HG03066 (cell line): ENCODE results near the gene RPS19.
"Not testable (repeated sequence)": the region's sequence is repeated elsewhere in the genome, so short reads cannot be mapped to it uniquely, and the experiment has no call there.

ENCODE experiments used
- ATAC-seq: cut with Tn5 transposase; IDR thresholded peaks from one replicate; pipeline ENCODE4 v1.9.1; 2021; ENCODE audit warnings: low read depth; ENCODE audit not compliant: unreplicated experiment

The RPS19 gene

DNA sequence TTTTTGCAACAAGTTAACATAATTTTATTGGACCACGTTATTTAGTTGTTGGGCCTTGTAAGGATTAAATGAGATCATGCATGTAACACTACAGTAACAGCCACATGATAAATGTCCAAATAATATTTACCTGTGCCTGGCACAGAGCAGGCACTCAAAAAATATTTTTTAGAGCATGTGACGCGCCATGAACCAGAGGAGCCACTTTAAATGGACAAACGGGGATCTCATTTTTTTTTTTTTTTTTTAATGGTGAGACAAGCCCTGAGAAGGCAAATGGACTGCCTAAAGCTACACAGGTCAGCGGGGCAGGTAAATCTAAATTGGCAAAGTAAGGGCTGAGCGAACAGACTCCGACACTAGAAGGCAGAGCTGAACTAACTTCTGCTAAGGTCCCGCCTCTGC, 840 bp upstream of the RPS19 start:
- no peak for ATAC-seq

DNA sequence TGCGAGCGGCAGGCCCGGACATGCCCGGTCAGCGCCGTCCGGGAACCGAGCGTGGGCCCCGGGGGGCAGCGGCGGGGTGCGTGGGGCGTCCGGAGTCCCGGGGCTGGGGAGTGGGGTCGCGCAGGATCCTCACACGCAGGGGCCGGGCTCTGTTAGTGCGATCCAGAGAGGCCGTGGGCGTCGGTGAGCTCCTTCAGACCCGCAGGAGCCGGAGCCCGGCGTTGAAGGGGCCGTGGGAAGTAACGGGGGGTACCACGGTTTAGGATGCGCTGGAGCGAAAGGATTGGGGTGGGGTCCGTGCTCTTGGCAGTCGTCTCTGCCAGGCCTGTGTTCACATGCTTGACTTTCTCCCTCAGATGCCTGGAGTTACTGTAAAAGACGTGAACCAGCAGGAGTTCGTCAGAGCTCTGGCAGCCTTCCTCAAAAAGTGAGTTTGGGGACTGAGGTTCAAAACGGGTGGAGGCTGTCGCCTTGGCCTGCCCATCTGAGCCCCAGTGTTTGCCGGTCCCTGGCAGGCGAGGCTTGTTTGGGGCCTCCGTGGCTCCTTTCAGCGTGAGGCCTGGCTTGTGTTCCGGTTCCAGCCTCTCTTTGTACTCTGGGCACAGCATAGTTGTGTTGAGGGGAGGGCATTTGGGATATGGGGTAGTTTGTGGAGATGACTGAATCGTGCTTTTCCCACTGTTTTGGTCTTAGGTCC, 512 bp downstream of the RPS19 start:
- no peak for ATAC-seq

DNA sequence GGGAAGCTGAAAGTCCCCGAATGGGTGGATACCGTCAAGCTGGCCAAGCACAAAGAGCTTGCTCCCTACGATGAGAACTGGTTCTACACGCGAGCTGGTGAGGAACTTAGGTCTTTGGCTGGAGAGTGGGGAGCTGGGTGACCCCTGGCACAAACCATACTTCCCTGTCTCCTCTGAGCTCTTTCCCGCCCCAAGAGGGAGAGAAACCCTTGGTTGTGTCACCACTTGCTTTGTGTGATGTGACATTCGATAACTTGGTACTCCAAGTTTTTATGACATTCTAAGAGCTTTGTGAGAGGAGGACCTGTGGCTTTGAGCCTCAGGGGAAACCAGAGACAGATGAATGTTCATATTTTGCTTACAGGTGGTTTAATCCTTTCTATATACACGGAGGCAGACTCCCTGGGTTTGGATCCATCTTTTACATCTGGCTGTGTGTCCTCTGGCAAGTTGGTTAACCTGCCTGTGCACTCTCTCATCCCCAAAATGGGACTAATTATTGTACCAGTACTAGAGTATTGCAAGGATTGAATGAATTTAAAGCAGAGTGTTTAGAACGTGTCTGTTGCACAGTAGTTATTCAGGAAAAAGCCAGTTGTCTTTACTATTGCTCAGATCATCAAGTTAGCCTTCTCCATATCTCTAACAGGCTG, 1.2 kb downstream of the RPS19 start:
- ATAC-seq, result no peak

- ATAC-seq, result no peak
Observed at GRCh38 chr19:41861846-41862245, 1.8 kb downstream of the RPS19 start.

GRCh38 chr19:41862445-41862986, 2.5 kb downstream of the RPS19 start:
- no peak for ATAC-seq

GRCh38 chr19:41863209-41863931, 3.3 kb downstream of the RPS19 start:
- no peak for ATAC-seq

DNA sequence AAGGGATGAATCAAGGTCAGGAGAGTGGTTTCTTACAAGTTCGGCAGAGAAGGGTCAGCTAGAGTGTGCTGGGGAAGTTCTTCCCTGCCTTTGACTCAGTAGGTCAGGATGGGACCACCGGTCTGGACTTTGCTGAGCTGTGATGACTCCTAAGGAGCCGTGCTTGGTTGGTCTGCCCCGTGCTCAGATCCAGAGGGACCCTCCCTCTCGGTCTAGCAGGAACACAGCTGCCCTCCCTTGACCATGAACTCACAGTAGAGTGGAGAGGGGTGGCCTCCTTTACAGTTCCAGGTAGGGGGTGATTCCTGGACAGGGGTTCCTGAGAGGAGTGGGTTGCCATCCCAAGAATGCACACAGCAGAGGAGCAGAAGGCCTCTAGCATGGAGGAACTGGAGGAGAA, 4.3 kb downstream of the RPS19 start:
- ATAC-seq, result no peak

- no peak for ATAC-seq
Observed at GRCh38 chr19:41866284-41866683, 6.2 kb downstream of the RPS19 start.

GRCh38 chr19:41868120-41868988, 8.3 kb downstream of the RPS19 start:
- no peak for ATAC-seq

GRCh38 chr19:41868989-41869300, 8.9 kb downstream of the RPS19 start:
- no peak for ATAC-seq

GRCh38 chr19:41869374-41869955, 9.4 kb downstream of the RPS19 start:
- ATAC-seq, result no peak

GRCh38 chr19:41870401-41870873, 10.4 kb downstream of the RPS19 start:
- no peak for ATAC-seq

DNA sequence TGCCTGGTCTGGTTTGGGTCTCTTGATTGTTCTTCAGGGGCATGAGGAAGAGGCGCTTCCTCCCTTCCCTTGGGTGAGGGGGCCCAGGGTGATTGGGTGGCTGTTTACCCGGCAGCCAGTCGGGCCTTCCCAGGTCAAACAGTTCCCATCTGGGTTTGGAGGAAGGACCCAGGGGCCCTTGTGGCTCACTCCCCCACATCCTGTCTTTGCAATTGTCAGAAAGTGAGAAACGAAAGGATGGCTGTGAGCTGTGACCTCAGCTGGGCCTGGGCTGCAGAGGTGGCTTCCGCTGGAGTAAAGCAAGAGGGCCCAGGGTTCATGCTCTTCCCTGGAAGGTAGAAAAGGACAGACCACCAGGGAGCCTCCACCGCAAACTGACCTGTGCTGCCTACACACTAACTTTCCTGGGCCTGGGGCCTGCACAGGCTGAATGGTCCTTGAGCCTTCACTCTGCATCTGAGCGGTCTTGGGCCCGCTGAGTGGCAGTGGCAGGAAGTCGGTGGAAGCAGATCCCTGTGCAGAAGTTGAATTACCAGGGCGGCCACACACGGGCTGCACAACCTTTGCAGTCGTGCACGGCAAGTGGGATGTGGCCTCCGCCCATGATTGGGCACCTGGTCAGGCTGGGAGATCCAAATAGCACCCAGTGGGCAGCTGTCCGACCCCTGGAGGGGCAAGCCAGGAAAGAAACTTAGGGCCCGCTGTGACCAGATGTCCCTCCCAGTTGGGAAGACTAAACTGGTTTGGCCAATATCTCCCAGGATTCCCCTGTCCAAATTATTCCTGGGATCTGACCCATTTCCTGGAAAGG, 11.7 kb downstream of the RPS19 start:
- no peak for ATAC-seq

DNA sequence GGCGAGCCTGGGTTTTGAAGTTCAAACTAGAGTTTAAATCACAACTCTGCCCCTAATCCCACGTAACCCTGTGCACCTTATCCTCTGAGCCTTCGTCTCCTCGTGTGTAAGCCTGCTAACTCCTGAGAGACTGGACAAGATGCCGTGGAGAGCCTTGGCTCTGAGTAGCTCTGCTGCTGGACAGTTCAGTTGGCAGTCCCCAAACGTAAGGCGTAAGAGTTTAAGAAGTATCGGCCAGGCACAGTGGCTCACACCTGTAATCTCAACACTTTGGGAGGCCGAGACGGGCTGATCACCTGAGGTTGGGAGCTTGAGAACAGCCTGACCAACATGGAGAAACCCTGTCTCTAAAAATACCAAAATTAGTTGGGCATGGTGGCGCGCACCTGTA, 12.3 kb downstream of the RPS19 start:
- ATAC-seq, result no peak

- no peak for ATAC-seq
Observed at GRCh38 chr19:41872775-41873647, 13.0 kb downstream of the RPS19 start.

DNA sequence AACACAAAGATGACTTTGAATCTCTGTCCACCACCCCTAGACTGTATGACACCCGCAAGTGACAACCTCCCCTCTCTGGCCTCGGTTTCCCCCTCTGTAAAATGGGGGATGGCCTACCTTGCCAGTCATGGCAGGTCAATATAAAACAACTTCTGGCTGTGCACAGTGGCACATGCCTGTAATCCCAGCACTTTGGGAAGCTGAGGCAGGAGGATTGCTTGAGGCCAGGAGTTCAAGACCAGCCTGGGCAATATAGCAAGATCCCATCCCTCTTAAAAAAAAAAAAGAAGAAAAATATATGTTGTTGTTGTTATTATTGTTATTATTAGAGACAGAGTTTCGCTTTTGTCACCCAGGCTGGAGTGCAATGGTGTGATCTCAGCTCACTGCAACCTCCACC, 15.9 kb downstream of the RPS19 start:
- not testable (repeated sequence) for ATAC-seq

- peak; percentile 63 for ATAC-seq
Observed at GRCh38 chr19:41876847-41877832, 17.1 kb downstream of the RPS19 start, which contains the start of gene CD79A. CD79A (plus strand) TSS chr19:41877279; CDS start chr19:41877305, 26 bp downstream.
